IMR-90 (cell line): ENCODE measurements around the gene AKT3. TPM values are rescaled to one million over a fixed set of nuclear protein-coding genes. Genes with fewer than 3 reads are reported as not detected.

Experiments used
- polyA plus RNA-seq, 3 experiments: library from polyadenylated mRNA; depleted of rRNA; stranded (reverse); fragments of >200 nt; gene quantifications; 2 replicates each; pipeline ENCODE4 v1.2.3, GENCODE V29; 2012; ENCODE audit warnings: low replicate concordance in 1 of 3
- total RNA-seq: library from RNA; depleted of rRNA; stranded (reverse); fragments of >200 nt; gene quantifications from 2 replicates; pipeline ENCODE4 v1.2.3, GENCODE V29; 2012; rRNA removed

The AKT3 gene
- total and polyA plus RNA-seq, 2 of the 4 experiments (the other 2 are of a cell fraction), result 15.2 to 19.4 TPM

Other genes starting within 250 kb of the AKT3 start
- 14.7 and 16.0 TPM in 2 replicates for gene ZBTB18, start 201.0 kb upstream of the AKT3 start, total RNA-seq
- gene ZBTB18, start 201.0 kb upstream of the AKT3 start, polyA plus RNA-seq (2012; rRNA removed), result 10.0 and 10.3 TPM in 2 replicates